Stomach smooth muscle (tissue), 2 donors: ENCODE results near the gene EDIL3.

Experiments
- H3K27ac ChIP-seq: one replicate; pipeline ENCODE4 v1.7.0; 2013; ENCODE audit warnings: mild to moderate bottlenecking, low read length, inconsistent platforms
- H3K27me3 ChIP-seq, 2 donors: one replicate each; pipeline ENCODE4 v1.7.0; 2013; ENCODE audit warnings: low read length in 2 of 2; ENCODE audit not compliant: insufficient read depth in 2 of 2, control insufficient read depth in 1 of 2
- H3K36me3 ChIP-seq, 2 donors: one replicate each; pipeline ENCODE4 v1.7.0; 2013; ENCODE audit warnings: low read length in 2 of 2; ENCODE audit not compliant: control insufficient read depth in 2 of 2, insufficient read depth in 2 of 2
- H3K4me1 ChIP-seq: one replicate; pipeline ENCODE4 v1.7.0; 2013; ENCODE audit warnings: low read length; ENCODE audit not compliant: control insufficient read depth, insufficient read depth
- H3K4me3 ChIP-seq, 2 donors: one replicate each; pipeline ENCODE4 v1.7.0; 2013; ENCODE audit warnings: low read length in 2 of 2
- H3K9ac ChIP-seq, 2 donors: one replicate each; pipeline ENCODE4 v1.7.0; 2013; ENCODE audit warnings: low read length in 2 of 2, mild to moderate bottlenecking in 1 of 2
- H3K9me3 ChIP-seq, 2 donors: one replicate each; pipeline ENCODE4 v1.7.0; 2013; ENCODE audit warnings: low read length in 2 of 2; ENCODE audit not compliant: control insufficient read depth in 2 of 2
- donor health status: healthy.
- donor health status: Pancreatic carcinoma.

The EDIL3 gene

DNA sequence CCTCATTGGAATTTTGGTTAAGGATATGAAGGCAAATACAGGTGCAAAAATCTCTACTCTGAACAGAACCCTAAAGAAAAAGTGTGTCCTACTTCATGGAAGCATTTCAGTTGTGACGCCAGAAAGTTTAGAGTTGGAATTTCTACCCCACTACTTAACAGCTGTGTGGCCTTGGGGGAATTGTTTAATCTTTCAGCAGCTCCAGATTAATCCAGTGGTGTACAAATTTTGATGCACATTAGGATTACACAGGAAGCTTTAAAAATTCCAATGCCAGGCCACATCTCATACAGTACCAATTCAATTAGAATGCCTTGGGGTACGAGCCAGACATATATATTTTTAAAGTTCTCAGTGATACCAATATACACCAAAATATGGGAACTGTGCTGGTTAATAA, 266.1 kb downstream of the EDIL3 start:
- Histone ChIP-seq H3K27me3 (no peaks in the 10 kb centered on the region), H3K4me3 (no peak overlapping the region), H3K4me1 (no peaks in the 10 kb centered on the region), H3K9ac (no peak overlapping the region), H3K27ac (no peak overlapping the region), H3K36me3 (no peaks in the 10 kb centered on the region), H3K9me3 (no peaks in the 10 kb centered on the region)

DNA sequence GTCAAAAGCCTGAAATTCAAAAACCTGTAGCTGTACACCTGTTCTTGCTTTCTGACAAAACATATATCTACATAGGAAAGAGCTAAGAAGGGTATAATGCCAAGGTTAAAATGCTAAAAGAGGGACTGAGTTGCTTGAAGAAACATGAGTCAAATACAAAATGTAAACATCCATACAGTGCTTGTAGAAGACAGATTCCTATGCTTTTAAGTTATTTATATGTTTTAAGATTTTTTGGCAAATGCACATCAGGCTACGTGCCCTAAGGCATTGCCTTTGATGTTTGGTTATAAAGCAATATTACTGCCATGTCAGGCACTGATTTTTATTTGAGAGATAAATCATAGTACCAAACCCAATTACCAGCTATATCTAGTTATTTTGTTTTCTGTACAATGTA, 269.0 kb downstream of the EDIL3 start:
- no peaks in the 10 kb centered on the region for H3K4me1 ChIP-seq
- H3K9ac ChIP-seq, result no peak overlapping the region
- H3K27me3 ChIP-seq, result no peaks in the 10 kb centered on the region
- no peak overlapping the region for H3K4me3 ChIP-seq
- H3K27ac ChIP-seq, result no peak overlapping the region
- no peaks in the 10 kb centered on the region for H3K9me3 ChIP-seq
- H3K36me3 ChIP-seq, result no peaks in the 10 kb centered on the region

DNA sequence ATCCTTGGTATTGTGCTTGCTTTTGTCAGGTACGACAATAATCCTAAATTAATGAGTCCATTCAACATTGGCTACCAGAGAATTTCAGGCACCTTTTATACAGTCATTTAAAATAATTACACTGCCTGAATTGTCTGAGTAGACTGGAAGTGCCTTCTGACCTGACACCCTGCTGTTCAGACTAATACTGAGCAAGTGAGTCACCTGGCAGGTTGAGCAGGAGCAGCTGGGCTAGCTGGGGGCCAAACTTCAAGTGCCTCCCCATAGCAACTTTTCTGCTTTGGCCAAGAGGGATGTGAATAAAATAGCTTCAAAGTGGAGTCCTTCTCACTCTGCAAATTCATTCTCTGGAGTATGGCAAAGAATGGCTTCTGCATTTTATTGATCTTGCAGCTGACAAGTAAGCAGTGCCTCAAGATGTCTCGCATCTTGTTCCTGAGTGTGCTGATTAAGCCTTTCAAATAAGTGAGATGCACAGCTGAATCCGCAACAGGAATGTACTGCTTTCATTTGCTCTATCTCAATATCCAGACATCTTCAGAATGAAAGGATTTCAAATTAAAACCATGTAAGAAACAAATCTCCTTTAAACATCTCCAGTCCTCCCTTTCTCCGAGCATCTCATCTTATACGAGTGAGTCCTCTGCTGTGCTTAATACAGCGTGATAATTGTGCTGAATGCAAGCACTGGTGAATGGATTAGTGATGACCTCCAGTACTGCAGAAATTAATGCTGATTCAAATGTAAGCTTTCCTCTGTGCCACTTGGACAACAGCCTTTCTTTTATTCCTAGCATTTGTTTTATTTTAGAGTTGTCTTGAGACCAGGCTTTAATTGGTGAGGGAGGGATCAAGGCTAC, 271.2 kb downstream of the EDIL3 start:
- Histone ChIP-seq H3K4me1 (no peaks in the 10 kb centered on the region), H3K4me3 (no peak overlapping the region), H3K27me3 (no peaks in the 10 kb centered on the region), H3K9ac (no peak overlapping the region), H3K36me3 (no peaks in the 10 kb centered on the region), H3K9me3 (no peaks in the 10 kb centered on the region), H3K27ac (no peak overlapping the region)

DNA sequence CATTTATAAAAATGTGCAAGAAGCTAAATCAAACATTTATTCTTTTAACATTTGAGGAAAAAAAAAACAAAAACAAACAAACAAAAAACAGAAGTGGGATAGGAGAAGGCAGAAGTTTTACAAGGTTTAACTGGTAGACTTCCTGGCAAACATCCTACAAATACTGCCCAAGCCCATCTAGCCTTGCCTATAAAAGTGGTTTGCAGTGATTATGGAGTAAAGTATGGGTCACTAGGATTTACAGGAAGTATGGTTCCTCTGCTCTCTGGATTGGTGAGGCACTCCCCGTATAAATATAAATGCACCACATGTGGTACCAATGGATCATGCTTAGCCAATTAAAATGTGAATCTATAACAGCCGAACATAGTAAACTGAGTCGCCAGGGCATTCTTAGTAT, 291.9 kb downstream of the EDIL3 start:
- H3K4me1 ChIP-seq, result no peaks in the 10 kb centered on the region
- no peaks in the 10 kb centered on the region for H3K36me3 ChIP-seq
- no peak overlapping the region for H3K4me3 ChIP-seq
- no peak overlapping the region for H3K9ac ChIP-seq
- no peaks in the 10 kb centered on the region for H3K9me3 ChIP-seq
- H3K27ac ChIP-seq, result no peak overlapping the region
- H3K27me3 ChIP-seq, result no peaks in the 10 kb centered on the region

DNA sequence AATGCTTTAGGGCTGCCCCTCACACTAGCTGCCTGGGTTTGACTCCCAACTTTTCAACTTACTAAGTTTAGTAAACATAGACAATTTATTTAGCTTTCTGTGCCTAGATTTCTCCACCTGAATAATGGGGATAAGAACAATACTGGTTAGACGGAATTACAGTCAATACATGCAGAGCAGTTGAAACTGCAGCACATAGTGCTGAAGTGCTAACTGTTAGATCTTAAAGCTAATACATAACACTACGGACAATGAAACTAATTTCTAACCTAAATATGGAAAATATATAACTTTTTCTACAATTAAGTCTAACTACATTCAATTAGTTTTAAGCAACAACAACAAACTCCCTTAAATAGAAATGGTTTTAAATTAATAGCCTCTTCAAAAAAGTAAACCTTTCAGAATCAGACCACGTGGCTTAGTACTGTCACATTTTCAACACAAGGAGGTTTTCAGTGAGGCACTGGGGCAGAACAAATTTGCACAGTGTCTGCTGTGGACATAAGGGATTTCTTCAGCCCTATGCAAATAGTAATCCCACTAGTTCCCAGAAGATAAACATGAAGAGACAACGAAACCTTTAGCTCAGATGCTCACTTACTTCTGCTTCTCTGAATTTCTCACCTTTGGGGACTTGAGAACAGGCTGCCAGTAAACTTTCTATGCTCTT, 293.4 kb downstream of the EDIL3 start:
- H3K36me3 ChIP-seq, result no peaks in the 10 kb centered on the region

DNA sequence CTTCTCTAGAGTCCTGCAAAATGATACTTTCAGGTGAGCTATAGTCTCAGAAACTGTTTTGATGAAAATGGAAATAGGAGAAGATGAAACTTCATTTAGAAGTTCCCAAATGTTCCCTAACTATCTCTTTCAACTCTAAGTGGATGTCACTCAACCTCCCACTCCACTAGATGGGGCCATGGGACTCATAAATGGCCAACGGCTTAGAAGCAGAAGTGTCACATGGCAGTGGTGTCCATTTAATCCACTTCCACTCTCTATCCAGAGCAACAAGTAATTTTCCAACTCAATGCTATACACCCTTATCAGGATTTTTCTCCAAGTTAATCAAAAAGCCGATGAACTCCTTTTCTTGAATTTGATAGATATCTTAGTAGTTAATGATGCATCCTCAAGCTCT, 295.7 kb downstream of the EDIL3 start:
- no peaks in the 10 kb centered on the region for H3K4me1 ChIP-seq

More for the DNA sequence above, 293.4 kb downstream of the EDIL3 start:
- no peak overlapping the region for H3K9ac ChIP-seq
- H3K4me1 ChIP-seq, result no peaks in the 10 kb centered on the region
- H3K27ac ChIP-seq, result no peak overlapping the region
- H3K4me3 ChIP-seq, result no peak overlapping the region
- no peaks in the 10 kb centered on the region for H3K27me3 ChIP-seq
- H3K9me3 ChIP-seq, result no peaks in the 10 kb centered on the region

DNA sequence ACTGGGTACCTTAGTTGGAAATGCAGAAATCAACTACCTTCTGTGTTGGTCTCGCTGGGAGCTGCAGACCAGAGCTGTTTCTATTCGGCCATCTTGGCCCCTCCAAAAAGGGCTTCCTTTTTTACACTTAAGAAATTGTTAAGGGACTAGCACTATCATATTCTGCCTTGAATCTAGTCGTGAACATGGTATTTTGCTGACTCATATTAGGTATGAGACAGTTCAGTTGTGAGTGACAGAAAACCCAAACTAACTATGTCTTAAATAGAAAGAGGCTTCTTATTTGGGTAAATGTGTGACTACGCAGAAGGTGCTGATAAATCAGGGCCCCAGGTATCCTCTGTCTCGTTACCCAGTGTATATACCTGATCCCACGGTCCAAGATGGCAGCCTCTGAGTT, 298.2 kb downstream of the EDIL3 start:
- Histone ChIP-seq H3K4me1 (no peaks in the 10 kb centered on the region), H3K4me3 (no peak overlapping the region), H3K9ac (no peak overlapping the region), H3K27me3 (no peaks in the 10 kb centered on the region), H3K27ac (no peak overlapping the region), H3K9me3 (no peaks in the 10 kb centered on the region), H3K36me3 (no peaks in the 10 kb centered on the region)

More for the DNA sequence above, 295.7 kb downstream of the EDIL3 start:
- H3K9me3 ChIP-seq, result no peaks in the 10 kb centered on the region
- H3K4me3 ChIP-seq, result no peak overlapping the region
- no peak overlapping the region for H3K27ac ChIP-seq
- no peak overlapping the region for H3K9ac ChIP-seq
- H3K27me3 ChIP-seq, result no peaks in the 10 kb centered on the region
- H3K36me3 ChIP-seq, result no peaks in the 10 kb centered on the region

DNA sequence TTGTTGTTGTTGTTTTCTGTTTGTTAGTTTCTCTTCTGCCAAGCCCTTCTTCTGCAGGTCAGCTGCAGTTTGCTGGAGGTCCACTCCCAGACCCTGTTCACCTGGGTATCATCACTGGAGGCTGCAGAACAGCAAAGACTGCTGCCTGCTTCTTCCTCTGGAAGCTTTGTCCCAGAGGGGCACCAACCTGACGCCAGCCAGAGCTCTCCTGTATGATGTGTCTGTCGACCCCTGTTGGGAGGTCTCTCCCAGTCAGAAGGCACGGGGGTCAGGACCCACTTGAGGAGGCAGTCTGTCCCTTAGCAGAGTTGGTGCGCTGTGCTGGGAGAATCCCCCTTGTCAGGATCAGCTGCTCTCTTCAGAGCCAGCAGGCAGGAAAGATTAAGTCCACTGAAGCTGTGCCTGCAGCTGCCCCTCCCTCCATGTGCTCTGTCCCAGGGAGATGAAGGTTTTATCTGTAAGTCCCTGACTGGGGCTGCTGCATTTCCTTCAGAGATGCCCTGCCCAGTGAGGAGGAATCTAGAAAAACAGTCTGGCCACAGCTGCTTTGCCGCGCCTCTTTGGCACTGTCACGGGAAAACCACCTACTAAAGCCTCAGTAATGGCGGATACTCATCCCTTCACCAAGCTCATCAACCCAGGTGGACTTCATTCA, 299.2 kb downstream of the EDIL3 start:
- Histone ChIP-seq H3K36me3 (no peaks in the 10 kb centered on the region), H3K27ac (no peak overlapping the region), H3K4me1 (no peaks in the 10 kb centered on the region), H3K9me3 (no peaks in the 10 kb centered on the region), H3K9ac (no peak overlapping the region), H3K27me3 (no peaks in the 10 kb centered on the region), H3K4me3 (no peak overlapping the region)

DNA sequence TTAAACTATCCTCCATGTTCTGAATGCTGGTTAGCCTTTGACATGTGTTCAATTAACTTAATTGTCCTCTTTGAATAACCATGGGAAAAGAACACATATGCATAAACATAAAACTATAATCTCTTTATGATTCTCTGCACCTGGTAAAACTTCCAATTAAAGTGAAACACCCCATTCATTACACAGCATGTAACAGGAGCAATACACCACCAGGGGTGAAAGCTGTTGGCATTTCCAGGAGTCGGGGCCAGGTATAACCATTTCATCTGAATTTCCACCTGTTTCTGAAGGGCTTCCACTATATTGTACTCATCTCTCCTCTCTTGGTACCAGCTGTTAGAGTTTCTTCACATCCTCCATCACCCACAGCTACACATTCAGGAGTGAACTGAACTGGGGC, 303.8 kb downstream of the EDIL3 start:
- H3K36me3 ChIP-seq, result no peaks in the 10 kb centered on the region
- no peaks in the 10 kb centered on the region for H3K27me3 ChIP-seq
- no peaks in the 10 kb centered on the region for H3K9me3 ChIP-seq
- H3K27ac ChIP-seq, result no peak overlapping the region
- H3K4me3 ChIP-seq, result no peak overlapping the region
- no peaks in the 10 kb centered on the region for H3K4me1 ChIP-seq
- no peak overlapping the region for H3K9ac ChIP-seq

DNA sequence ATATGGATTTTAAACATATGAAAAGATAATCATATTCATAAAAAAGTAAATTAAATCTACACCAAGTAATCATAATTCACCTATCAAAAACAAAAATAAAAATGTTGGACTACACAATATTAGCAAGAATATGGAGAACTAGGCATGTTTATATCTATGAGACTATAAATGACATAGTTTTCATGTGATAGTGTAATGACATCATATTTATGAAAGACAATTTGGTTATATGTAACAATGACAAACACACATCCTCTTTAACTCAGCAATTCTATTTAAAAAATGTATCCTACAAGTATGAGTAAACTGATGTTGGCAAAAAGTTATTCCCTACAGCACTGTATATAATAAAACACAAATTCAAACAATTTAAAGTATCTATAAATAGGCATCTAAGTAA, 312.3 kb downstream of the EDIL3 start:
- Histone ChIP-seq H3K36me3 (no peaks in the 10 kb centered on the region), H3K4me3 (no peak overlapping the region), H3K9ac (no peak overlapping the region), H3K9me3 (no peaks in the 10 kb centered on the region), H3K4me1 (no peaks in the 10 kb centered on the region), H3K27ac (no peak overlapping the region), H3K27me3 (no peaks in the 10 kb centered on the region)
